Choroid plexus epithelial cell (primary cell): ENCODE measurements around the gene CTIF.

Experiments used
- DNase-seq: peaks from one replicate; pipeline ENCODE4 v3.0.0-alpha.2; 2010; ENCODE audit warnings: low read depth
- H3K4me3 ChIP-seq: 2 replicates; pipeline ENCODE4 v1.5.1; 2011; ENCODE audit warnings: low read depth, mild to moderate bottlenecking, control low read depth, low read length, moderate library complexity
- TF ChIP-seq, protein P1 (sequence below): conservative IDR thresholded peaks from 2 replicates; pipeline ENCODE4 v1.5.1; 2011; ENCODE audit warnings: low read depth, mild to moderate bottlenecking, control low read depth, inconsistent platforms, low read length, moderate library complexity

The CTIF gene

GRCh38 chr18:48850822-48851598, 312.2 kb downstream of the CTIF start:
- TF ChIP-seq, protein P1, sequence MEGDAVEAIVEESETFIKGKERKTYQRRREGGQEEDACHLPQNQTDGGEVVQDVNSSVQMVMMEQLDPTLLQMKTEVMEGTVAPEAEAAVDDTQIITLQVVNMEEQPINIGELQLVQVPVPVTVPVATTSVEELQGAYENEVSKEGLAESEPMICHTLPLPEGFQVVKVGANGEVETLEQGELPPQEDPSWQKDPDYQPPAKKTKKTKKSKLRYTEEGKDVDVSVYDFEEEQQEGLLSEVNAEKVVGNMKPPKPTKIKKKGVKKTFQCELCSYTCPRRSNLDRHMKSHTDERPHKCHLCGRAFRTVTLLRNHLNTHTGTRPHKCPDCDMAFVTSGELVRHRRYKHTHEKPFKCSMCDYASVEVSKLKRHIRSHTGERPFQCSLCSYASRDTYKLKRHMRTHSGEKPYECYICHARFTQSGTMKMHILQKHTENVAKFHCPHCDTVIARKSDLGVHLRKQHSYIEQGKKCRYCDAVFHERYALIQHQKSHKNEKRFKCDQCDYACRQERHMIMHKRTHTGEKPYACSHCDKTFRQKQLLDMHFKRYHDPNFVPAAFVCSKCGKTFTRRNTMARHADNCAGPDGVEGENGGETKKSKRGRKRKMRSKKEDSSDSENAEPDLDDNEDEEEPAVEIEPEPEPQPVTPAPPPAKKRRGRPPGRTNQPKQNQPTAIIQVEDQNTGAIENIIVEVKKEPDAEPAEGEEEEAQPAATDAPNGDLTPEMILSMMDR: no peak
- peak; percentile 69 for DNase-seq

GRCh38 chr18:48851599-48851960, 312.7 kb downstream of the CTIF start:
- H3K4me3 ChIP-seq: no peak overlapping the region
- DNase-seq: no peak
- TF ChIP-seq, protein P1: no peak

More at GRCh38 chr18:48850822-48851598, 312.2 kb downstream of the CTIF start:
- H3K4me3 ChIP-seq: no peak overlapping the region

DNA sequence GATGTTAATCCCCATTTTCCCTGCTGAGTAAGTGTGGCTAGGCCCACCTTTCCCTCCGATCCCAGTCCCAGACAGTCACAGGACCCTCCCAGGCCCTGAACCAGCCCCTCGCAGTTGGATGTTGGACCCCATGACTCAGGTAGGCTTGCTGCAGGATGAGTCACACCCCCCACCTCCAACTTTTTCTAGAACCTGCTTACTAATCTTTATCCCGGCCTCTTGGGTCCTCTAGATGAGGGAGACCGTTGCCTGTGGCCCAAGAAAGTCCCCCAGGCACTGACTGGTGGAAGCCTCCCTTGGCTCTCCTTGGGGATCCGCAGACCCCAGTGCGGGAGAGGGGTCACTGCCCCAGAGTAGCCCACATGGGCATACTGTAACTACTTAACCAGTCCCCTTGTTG, 313.5 kb downstream of the CTIF start:
- no peak for DNase-seq
- TF ChIP-seq, protein P1: no peak
- H3K4me3 ChIP-seq: no peak overlapping the region

DNA sequence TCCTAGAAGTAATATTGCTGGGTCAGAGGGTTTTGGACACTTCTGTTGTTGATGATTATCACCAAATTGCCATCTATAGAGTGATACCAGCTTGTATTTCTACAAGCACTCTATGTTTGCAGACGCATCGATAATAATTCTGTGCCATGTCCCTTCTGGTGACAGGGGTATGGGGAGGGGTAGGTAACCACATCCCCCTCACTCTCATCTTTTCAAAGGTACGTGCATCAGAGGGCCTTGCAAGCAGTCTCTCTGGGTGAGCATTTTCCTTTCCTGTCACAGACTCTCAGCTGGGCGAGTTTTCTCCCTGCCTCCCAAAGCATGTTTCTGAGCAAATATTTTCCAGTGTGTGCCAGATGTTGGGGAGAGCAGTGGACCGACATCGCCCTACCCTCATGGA, 314.0 kb downstream of the CTIF start:
- no peak overlapping the region for H3K4me3 ChIP-seq
- TF ChIP-seq, protein P1: no peak
- DNase-seq: no peak

DNA sequence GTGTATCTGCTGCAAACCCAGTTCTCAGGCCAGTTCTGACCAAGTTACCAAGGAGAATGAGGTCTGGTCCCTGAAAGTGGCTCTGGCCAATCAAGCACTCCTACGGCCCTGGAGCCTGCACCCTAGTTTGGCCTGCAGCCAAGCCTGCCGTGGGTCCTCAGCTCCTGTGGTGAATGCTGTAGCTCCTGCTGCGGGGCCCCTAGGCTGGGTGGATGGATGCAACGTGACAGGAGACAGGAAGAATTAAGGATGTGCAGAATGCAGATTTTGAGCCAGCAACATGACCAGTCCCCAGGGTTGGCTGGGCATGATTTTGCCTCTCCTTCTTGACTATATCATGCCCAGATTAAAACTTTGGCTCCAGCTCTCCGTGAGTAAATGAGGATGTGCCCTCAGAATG, 314.8 kb downstream of the CTIF start:
- TF ChIP-seq, protein P1: no peak
- no peak for DNase-seq
- H3K4me3 ChIP-seq: no peak overlapping the region

DNA sequence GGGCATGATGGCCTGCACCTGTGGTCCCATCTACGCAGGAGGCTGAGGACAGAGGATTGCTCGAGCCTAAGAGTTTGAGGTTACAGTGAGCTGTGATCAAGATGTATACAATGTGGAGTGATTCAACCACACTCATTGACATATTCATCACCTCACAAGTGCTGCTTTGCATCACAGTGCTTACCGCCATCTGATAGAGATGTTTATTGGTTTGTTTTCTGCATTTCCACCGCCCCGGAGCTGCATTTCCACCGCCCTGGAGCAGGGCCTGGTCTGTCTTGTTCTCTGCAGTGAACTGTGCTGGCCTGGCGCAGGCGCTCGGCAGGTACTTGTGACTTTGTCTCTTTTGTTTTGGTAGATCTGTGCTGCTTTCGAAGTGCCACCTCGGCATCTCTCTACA, 315.9 kb downstream of the CTIF start:
- TF ChIP-seq, protein P1: no peak
- no peak for DNase-seq
- no peak overlapping the region for H3K4me3 ChIP-seq
